ENCODE data around the gene GYPE.
"Not testable (repeated sequence)": the region's sequence is repeated elsewhere in the genome, so short reads cannot be mapped to it uniquely, and the experiment has no call there.

The GYPE gene

DNA sequence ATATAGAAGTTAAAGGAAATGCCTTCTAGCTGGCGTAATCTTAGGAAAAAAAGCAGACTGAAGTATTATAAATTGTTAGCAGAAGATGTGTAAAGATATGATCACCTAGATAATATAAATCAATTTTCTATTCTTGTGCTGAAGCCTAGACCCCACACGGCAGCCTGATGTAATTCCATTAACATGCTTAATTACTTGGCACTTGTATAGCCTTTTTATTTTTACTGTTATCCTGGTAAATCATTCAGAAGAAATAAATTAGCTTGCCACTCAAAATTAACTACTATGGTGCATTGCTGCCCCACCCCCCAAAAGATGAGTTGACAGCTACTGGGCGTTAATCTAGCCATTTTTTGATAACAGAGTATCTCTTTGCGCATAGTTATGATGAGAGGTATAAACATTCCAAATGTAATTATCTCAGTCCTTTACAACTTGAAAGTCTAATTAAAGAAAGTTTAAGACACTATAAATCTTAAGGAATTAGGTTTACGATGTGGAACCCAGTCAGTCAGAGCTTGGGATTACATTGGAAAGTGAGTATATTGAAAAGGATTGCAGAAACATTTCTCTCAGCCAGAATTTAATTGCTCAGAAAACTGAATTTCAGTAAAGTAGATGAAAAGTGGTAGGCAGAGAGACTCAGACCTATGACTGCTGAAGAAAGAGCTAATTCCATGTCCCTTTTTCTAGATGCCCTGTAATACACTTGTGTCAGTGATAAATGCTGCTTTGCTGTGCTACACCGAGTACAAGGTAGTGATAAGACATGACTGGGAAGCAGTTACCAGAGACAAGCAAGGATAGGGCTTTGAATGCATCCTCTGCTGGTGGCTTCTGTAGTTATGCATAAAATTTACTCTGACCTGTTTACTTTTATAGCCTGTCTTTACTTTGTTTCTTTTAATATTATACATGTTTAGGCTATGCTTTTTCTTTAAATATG is 47.7 kb downstream of the GYPE start:
- H3K9me3 ChIP-seq (ENCODE audit: control insufficient read depth, low read length); H3K4me1 ChIP-seq (ENCODE audit: control insufficient read depth, insufficient read depth, low read length); H3K4me3 ChIP-seq (ENCODE audit: low read length); H3K9ac ChIP-seq (ENCODE audit: low read length); H3K27me3 ChIP-seq (ENCODE audit: control insufficient read depth, insufficient read depth, low read length); H3K36me3 ChIP-seq (ENCODE audit: control insufficient read depth, insufficient read depth, low read length): not testable (repeated sequence)

DNA sequence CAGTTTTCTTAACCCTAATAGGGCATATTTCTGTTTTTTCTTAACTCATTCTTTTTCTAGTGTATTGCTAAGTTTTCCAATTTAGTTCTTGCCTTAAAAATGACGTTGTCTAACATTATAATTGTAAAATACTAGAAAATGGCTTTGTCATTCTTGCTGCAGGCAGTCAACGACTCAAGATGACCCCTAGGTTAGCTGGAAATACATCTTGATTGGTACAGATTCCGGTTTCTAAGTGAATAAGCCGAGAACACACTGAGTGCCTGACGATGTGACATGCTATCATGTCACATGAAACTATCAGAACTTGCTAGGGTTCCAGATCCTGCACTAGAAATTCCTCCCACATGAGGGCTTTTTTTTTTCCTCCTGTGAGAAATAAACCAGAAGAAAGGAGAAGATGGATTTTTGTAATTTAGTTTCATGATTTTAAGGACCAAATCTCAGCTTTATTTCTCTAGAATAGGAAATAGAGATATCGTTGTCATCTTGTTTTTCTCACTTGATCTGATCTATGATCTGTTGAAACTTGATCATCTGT is 49.3 kb downstream of the GYPE start:
- not testable (repeated sequence) for H3K4me1 ChIP-seq (ENCODE audit: control insufficient read depth, insufficient read depth, low read length); H3K27me3 ChIP-seq (ENCODE audit: control insufficient read depth, insufficient read depth, low read length); H3K9me3 ChIP-seq (ENCODE audit: control insufficient read depth, low read length); H3K9ac ChIP-seq (ENCODE audit: low read length); H3K36me3 ChIP-seq (ENCODE audit: control insufficient read depth, insufficient read depth, low read length); H3K4me3 ChIP-seq (ENCODE audit: low read length)

DNA sequence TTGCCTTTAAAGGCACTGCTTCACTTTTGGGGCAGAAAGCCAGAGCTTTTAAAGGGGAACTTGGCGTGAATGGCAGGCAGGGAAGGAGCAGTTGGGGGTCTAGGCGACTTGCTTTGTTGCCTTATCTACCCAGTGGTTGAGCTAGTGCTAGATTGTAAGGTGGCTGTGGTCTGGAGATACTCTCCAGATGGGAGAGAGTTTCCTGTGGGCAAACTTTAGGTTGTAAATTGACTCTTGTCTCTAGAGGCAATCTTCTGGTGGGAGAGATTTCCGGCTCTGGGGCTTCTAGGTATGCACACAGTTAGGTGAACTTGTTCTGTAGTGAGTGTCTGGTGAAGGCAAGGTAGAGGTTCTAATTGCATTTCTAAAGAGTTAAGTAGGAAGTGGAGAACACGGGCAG is 50.7 kb downstream of the GYPE start:
- H3K9ac ChIP-seq (ENCODE audit: low read length); H3K9me3 ChIP-seq (ENCODE audit: control insufficient read depth, low read length); H3K27me3 ChIP-seq (ENCODE audit: control insufficient read depth, insufficient read depth, low read length); H3K36me3 ChIP-seq (ENCODE audit: control insufficient read depth, insufficient read depth, low read length); H3K4me3 ChIP-seq (ENCODE audit: low read length); H3K4me1 ChIP-seq (ENCODE audit: control insufficient read depth, insufficient read depth, low read length): not testable (repeated sequence)

DNA sequence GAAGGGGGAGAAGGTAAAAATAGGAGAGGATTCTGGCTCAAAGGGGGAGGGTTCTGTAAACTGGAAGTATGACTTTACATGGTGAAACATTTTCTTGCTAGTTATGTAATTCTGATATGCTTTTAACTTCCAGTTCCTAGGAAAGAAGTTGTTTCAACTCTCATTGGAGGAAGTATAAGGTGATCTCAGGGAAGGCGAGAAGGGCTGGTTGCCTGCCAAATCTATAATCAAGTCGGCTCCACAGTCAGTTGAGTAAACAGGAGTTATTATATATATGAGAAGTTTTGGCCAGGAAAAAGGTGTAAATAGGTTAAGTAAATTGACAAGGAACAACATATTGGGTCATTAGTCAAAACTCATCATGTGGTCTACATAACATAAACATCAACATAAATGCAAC is 56.1 kb downstream of the GYPE start:
- not testable (repeated sequence) for H3K9ac ChIP-seq (ENCODE audit: low read length); H3K27me3 ChIP-seq (ENCODE audit: control insufficient read depth, insufficient read depth, low read length); H3K9me3 ChIP-seq (ENCODE audit: control insufficient read depth, low read length); H3K4me3 ChIP-seq (ENCODE audit: low read length); H3K4me1 ChIP-seq (ENCODE audit: control insufficient read depth, insufficient read depth, low read length); H3K36me3 ChIP-seq (ENCODE audit: control insufficient read depth, insufficient read depth, low read length)

DNA sequence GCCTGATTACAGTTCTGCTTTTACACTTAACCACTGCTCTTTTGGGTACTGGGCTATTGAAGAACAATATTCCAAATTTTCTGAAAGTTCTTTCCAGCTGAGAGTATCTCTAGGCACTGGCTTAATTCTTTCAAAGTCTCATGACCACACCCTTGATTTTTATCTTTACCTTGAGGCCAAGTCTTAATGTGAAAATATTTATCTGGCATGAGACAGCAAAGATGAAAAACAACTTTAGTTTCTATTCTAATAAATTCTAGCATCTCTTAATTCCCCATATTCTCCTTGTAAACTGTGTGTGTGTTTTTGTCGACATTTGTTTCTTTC is 61.9 kb downstream of the GYPE start:
- not testable (repeated sequence) for H3K4me3 ChIP-seq (ENCODE audit: low read length); H3K4me1 ChIP-seq (ENCODE audit: control insufficient read depth, insufficient read depth, low read length); H3K9ac ChIP-seq (ENCODE audit: low read length); H3K9me3 ChIP-seq (ENCODE audit: control insufficient read depth, low read length); H3K36me3 ChIP-seq (ENCODE audit: control insufficient read depth, insufficient read depth, low read length); H3K27me3 ChIP-seq (ENCODE audit: control insufficient read depth, insufficient read depth, low read length)

DNA sequence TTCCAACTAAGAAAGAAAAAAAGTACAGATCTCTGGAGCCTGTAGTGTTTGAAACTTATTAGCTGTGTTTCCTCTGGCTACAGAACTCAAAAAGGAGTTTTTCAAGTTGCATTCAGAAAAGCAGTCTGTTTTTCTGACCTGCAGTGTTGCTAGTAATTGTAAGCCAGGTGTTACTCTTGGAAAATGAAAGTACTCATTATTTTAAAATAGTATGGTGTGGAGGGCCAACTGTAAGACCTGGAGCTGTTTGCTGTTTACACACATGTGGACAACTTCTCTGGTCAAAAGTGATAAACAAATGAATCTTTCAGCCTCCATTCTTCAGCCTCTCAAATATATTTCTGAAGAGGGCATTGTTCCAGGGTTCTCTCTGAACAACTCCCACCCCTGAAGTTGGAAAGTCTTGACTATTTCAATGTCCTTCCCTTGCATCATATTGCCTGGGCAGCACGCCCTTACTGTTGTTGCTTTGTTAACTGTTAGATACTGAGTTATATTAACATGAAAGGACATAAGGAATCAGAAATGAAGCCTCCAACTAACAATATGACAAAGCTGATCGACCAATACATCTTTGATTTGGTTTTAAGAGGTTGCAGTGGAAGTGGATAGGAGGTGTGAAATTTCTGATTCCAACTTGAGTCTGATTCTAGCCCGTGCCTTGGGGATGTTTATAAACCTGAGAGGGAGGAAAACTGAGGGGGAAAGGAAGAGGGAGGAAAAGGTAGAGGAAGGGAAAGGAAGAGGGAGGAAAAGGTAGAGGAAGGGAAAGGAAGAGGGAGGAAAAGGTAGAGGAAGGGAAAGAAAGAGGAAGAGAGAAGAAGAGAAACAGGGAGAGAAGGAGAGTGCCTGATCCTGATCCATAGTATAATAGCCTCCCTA is 62.5 kb downstream of the GYPE start:
- not testable (repeated sequence) for H3K9me3 ChIP-seq (ENCODE audit: control insufficient read depth, low read length); H3K4me3 ChIP-seq (ENCODE audit: low read length); H3K36me3 ChIP-seq (ENCODE audit: control insufficient read depth, insufficient read depth, low read length); H3K9ac ChIP-seq (ENCODE audit: low read length); H3K4me1 ChIP-seq (ENCODE audit: control insufficient read depth, insufficient read depth, low read length); H3K27me3 ChIP-seq (ENCODE audit: control insufficient read depth, insufficient read depth, low read length)

DNA sequence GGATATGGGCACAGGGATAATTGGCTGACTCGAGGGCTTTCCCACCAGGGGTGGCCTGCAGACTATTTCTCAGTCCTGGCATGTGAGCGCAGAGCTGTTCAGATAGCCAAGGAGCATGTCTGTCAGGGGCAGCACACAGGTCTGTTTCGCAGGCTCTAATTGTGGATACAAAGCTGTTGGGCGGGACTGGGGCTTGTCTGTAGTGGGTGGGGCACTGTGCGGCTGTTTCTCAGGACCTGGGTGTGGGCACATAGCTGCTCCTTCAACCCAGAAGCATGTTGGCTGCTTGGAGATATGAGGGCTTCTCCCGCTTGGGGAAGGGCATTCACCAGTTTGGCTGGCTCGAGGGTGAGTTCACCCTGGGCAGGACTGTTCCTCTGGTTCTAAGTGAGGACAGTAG is 65.9 kb downstream of the GYPE start:
- H3K4me3 ChIP-seq (ENCODE audit: low read length); H3K27me3 ChIP-seq (ENCODE audit: control insufficient read depth, insufficient read depth, low read length); H3K9ac ChIP-seq (ENCODE audit: low read length); H3K4me1 ChIP-seq (ENCODE audit: control insufficient read depth, insufficient read depth, low read length); H3K36me3 ChIP-seq (ENCODE audit: control insufficient read depth, insufficient read depth, low read length); H3K9me3 ChIP-seq (ENCODE audit: control insufficient read depth, low read length): not testable (repeated sequence)

DNA sequence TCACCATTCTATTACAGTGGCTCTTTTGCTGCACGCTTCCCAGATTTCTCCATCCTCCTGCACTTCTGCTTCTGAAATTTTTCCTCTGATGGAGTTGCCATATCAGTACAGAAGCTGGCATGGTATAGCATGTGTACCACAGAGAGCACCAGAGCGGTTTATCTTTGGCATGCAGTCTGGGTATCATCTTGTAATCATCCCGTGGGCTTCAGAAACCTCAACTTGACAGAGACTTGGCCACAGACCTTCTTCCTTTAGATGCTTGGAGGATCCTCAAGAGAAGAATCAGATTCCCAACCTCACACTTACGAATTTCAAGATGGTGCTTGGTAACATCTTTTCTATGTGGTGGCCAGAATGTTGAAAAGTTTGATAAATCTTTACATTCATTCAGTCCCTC is 71.2 kb downstream of the GYPE start:
- H3K4me3 ChIP-seq (ENCODE audit: low read length); H3K9me3 ChIP-seq (ENCODE audit: control insufficient read depth, low read length); H3K4me1 ChIP-seq (ENCODE audit: control insufficient read depth, insufficient read depth, low read length); H3K9ac ChIP-seq (ENCODE audit: low read length); H3K36me3 ChIP-seq (ENCODE audit: control insufficient read depth, insufficient read depth, low read length); H3K27me3 ChIP-seq (ENCODE audit: control insufficient read depth, insufficient read depth, low read length): not testable (repeated sequence)

DNA sequence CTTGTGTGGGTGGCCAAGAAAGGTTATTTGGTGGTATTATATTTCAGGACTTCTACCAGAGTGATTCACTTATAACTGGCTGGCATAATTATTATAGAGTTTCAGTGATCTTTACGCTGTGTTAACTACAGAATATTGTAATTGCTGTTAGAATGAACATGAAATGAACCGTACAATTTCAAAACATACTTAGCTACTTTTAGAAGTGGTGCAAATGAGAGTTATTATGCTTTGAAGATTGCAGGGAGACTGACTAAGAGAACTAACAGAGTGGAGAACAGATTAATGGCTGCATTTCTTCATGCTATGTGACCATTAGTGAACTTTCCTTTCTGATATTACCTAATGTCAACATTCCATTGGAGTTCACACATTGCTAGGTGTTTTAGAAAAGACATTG is 71.7 kb downstream of the GYPE start:
- H3K4me1 ChIP-seq (ENCODE audit: control insufficient read depth, insufficient read depth, low read length); H3K9ac ChIP-seq (ENCODE audit: low read length); H3K4me3 ChIP-seq (ENCODE audit: low read length); H3K36me3 ChIP-seq (ENCODE audit: control insufficient read depth, insufficient read depth, low read length); H3K9me3 ChIP-seq (ENCODE audit: control insufficient read depth, low read length); H3K27me3 ChIP-seq (ENCODE audit: control insufficient read depth, insufficient read depth, low read length): not testable (repeated sequence)

DNA sequence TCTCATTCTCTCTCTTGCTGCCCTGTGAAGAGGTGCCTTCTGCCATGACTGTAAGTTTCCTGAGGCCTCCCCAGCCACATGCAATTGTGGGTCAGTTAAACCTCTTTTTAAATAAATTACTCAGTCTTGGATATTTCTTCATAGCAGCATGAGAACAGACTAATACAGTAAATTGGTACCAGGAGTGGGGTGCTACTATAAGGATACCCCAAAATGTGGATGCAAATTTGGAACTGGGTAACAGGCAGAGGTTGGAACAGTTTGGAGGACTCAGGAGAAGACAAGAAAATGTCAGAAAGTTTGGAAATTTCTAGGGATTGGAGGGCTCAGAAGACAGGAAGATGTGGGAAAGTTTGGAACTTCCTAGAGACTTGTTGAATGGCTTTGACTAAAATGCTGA is 74.8 kb downstream of the GYPE start:
- not testable (repeated sequence) for H3K9me3 ChIP-seq (ENCODE audit: control insufficient read depth, low read length); H3K27me3 ChIP-seq (ENCODE audit: control insufficient read depth, insufficient read depth, low read length); H3K36me3 ChIP-seq (ENCODE audit: control insufficient read depth, insufficient read depth, low read length); H3K4me3 ChIP-seq (ENCODE audit: low read length); H3K9ac ChIP-seq (ENCODE audit: low read length); H3K4me1 ChIP-seq (ENCODE audit: control insufficient read depth, insufficient read depth, low read length)

DNA sequence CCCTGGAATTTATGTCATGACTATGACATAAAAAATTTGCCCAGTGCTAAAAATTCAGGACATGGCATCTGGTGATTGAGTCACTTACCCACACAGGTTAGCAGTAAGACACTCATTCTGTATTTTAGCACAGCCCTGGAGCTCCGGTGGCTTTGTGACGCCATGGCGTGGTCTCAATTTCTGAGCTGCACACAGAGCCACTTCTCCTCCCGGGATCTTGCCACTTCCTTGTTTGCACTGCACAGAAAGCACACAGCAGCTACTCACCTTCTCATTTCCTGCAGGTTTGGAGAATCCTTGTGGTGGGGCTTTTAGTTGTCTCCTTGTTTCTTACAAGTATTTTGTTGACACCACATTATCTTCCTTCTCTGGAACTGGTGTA is 76.1 kb downstream of the GYPE start:
- H3K4me3 ChIP-seq (ENCODE audit: low read length); H3K9me3 ChIP-seq (ENCODE audit: control insufficient read depth, low read length); H3K27me3 ChIP-seq (ENCODE audit: control insufficient read depth, insufficient read depth, low read length); H3K4me1 ChIP-seq (ENCODE audit: control insufficient read depth, insufficient read depth, low read length); H3K9ac ChIP-seq (ENCODE audit: low read length); H3K36me3 ChIP-seq (ENCODE audit: control insufficient read depth, insufficient read depth, low read length): not testable (repeated sequence)

Measured in mucosa of stomach (tissue), 1 donor.